Fibroblast of pulmonary artery (primary cell): ENCODE results near the gene GABRG3.

Experiments used
- DNase-seq: peaks from one replicate; pipeline ENCODE4 v3.0.0-alpha.2; 2010; ENCODE audit warnings: low read depth
- H3K4me3 ChIP-seq: replicated peaks from 2 replicates; pipeline ENCODE4 v1.5.1; 2011; ENCODE audit warnings: low read depth, mild to moderate bottlenecking, control low read depth, low read length, moderate library complexity
- CTCF ChIP-seq: IDR thresholded peaks from 2 replicates; pipeline ENCODE4 v1.5.1; 2011; ENCODE audit warnings: mild to moderate bottlenecking, control low read depth, low read length, inconsistent platforms; ENCODE audit errors: missing control alignments

GABRG3 gene

GRCh38 chr15:26970712-26971210, at the start of gene GABRG3:
TSS of gene GABRG3 (plus strand) at chr15:26971181.
- H3K4me3 ChIP-seq, result no peak within 1 kb of the TSS

DNA sequence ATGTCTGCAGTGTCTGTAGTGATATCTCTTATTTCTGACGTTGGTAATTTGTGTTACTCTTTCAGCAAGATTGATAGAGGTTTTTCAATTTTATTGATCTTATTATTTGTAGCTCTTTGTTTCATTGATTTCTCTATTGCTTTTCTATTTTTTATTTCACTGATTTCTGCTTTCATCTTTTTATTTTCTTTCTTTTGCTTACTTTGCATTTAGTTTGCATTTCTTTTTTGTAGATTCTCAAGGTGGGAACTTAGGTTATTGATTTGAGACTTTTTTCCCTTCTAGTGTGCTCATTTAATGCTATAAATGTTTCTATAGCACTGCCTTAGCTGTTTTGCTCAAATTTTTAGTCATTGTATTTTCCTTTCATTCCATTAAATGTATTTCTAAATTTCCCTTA, 49.5 kb upstream of the GABRG3 start:
- DNase-seq, result no peak
- no peak for TF ChIP-seq CTCF
- H3K4me3 ChIP-seq, result no peak overlapping the region

More at GRCh38 chr15:26970712-26971210, at the start of gene GABRG3:
- no peak for TF ChIP-seq CTCF
- DNase-seq, result no peak

- no peak overlapping the region for H3K4me3 ChIP-seq
- no peak for DNase-seq
- TF ChIP-seq CTCF, result no peak
Observed at GRCh38 chr15:26926081-26926480, 44.9 kb upstream of the GABRG3 start.

DNA sequence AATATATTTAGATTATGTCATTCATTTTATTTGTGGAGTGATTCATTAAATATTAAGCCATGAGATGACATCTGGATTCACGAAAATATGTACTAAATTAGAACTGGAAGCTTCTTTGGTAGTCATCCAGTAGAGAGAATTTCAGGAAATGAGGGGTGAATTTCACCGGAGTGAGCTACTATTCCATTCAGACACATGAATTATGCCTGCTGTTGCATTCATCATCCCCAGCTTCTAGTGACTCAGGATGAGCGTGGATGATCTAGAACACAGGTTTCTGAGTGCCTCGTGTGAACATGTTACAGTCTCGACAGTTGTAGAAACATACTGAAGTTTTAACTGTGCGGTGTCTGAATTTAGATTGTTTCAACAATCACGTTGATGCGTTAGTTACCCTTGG, 42.9 kb upstream of the GABRG3 start:
- no peak for TF ChIP-seq CTCF
- no peak for DNase-seq

DNA sequence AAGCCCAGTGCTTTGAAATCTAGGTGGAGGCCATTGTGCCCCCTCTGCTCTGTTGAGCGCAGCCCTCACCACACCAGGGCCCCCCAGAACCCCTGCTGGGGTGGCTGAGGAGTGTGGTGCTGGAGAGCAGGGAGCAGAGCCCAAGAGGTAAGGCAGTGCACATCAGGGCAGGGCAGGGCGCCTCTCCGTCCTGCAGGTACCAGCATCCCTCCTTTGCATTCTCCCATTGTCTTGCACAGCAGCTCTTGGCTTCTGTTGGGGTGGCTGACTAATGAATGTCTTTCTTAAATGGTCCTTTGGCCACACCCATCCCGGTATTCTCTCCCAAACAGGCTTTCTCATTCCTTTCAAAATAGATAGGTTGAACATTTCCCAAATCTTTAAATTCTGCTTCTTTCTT, 41.4 kb upstream of the GABRG3 start:
- no peak overlapping the region for H3K4me3 ChIP-seq
- DNase-seq, result no peak
- no peak for TF ChIP-seq CTCF

More for the DNA sequence above, 42.9 kb upstream of the GABRG3 start:
- H3K4me3 ChIP-seq, result no peak overlapping the region

DNA sequence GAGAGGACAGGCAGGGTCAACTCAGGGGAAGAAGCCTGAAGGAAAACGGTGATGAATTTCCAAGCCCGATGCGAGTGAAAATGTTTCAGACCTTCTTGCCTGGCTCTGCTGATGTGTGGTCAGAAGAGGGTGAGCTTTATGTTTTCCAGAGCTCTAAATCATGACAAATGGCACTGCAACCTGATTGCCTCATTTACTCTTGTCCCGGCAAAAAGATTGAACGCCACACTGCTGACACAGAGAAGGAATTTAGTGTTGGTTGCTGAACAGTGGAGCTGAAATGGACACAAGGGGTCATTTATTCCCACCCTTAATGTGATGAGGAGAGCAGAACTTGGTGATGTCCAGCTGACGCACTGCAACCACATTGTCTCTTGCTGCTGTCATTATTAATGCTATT, 36.1 kb upstream of the GABRG3 start:
- no peak overlapping the region for H3K4me3 ChIP-seq
- no peak for TF ChIP-seq CTCF
- DNase-seq, result no peak

- no peak overlapping the region for H3K4me3 ChIP-seq
- TF ChIP-seq CTCF, result no peak
- no peak for DNase-seq
Observed at GRCh38 chr15:26935322-26935721, 35.7 kb upstream of the GABRG3 start.
